ENCODE measurements around the gene API5.
A peak's percentile ranks its signal among the peaks of the same experiment; 100 is the strongest.

The API5 gene

GRCh38 chr11:43360361-43361032 is 48.7 kb downstream of the API5 start:
- no peak for TF ChIP-seq CTCF (IDR thresholded peaks at IDR 0.05; ENCODE audit: low read depth, low read length, missing control alignments)
- no peak overlapping the region for H3K4me3 ChIP-seq (ENCODE audit: low read depth, low read length)
- H3K27me3 ChIP-seq (replicated peaks) = no peaks in the 10 kb centered on the region
- DNase-seq = no peak
- no peak overlapping the region for H3K27ac ChIP-seq
- peaks cover 3% of the 10 kb centered on the region for H3K36me3 ChIP-seq (replicated peaks)
- in situ Hi-C loops (cut with HindIII; ENCODE audit: low pct_ligation_motif_present, low sequenced_read_pairs) = no loop called here

- peak overlapping the region; percentile 37 for H3K27ac ChIP-seq
- no peak for TF ChIP-seq CTCF (IDR thresholded peaks at IDR 0.05; ENCODE audit: low read depth, low read length, missing control alignments)
- DNase-seq = peak; percentile 36
- H3K4me3 ChIP-seq (ENCODE audit: low read depth, low read length) = no peak overlapping the region
- no peaks in the 10 kb centered on the region for H3K36me3 ChIP-seq (replicated peaks)
- in situ Hi-C loops (cut with HindIII; ENCODE audit: low pct_ligation_motif_present, low sequenced_read_pairs) = no loop called here
- no peaks in the 10 kb centered on the region for H3K27me3 ChIP-seq (replicated peaks)
These were observed 54.9 kb downstream of the API5 start for GRCh38 chr11:43366677-43367076.

- in situ Hi-C loops (cut with HindIII; ENCODE audit: low pct_ligation_motif_present, low sequenced_read_pairs) = no loop called here
- Histone ChIP-seq H3K27ac (no peak overlapping the region), H3K36me3 (replicated peaks) (no peaks in the 10 kb centered on the region), H3K4me3 (ENCODE audit: low read depth, low read length) (no peak overlapping the region), H3K27me3 (replicated peaks) (no peaks in the 10 kb centered on the region)
- no peak for DNase-seq
- TF ChIP-seq CTCF (IDR thresholded peaks at IDR 0.05; ENCODE audit: low read depth, low read length, missing control alignments) = no peak
These were observed 55.8 kb downstream of the API5 start for GRCh38 chr11:43367382-43368178.

- H3K36me3 ChIP-seq (replicated peaks) = no peaks in the 10 kb centered on the region
- no peak for DNase-seq
- H3K27me3 ChIP-seq (replicated peaks) = no peaks in the 10 kb centered on the region
- H3K4me3 ChIP-seq (ENCODE audit: low read depth, low read length) = no peak overlapping the region
- peak overlapping the region; percentile 35 for H3K27ac ChIP-seq
- in situ Hi-C loops (cut with HindIII; ENCODE audit: low pct_ligation_motif_present, low sequenced_read_pairs) = no loop called here
- no peak for TF ChIP-seq CTCF (IDR thresholded peaks at IDR 0.05; ENCODE audit: low read depth, low read length, missing control alignments)
These were observed 64.3 kb downstream of the API5 start for GRCh38 chr11:43376065-43376464.

- H3K27me3 ChIP-seq (replicated peaks) = no peaks in the 10 kb centered on the region
- no peaks in the 10 kb centered on the region for H3K36me3 ChIP-seq (replicated peaks)
- no peak overlapping the region for H3K4me3 ChIP-seq (ENCODE audit: low read depth, low read length)
- no peak for TF ChIP-seq CTCF (IDR thresholded peaks at IDR 0.05; ENCODE audit: low read depth, low read length, missing control alignments)
- peak; percentile 63 for DNase-seq
- peak overlapping the region; percentile 35 for H3K27ac ChIP-seq
- in situ Hi-C loops (cut with HindIII; ENCODE audit: low pct_ligation_motif_present, low sequenced_read_pairs) = no loop called here
These were observed 64.8 kb downstream of the API5 start for GRCh38 chr11:43376594-43376993.
